SK-N-SH treated with all-trans-retinoic acid at 6 μM for 48 hours (cell line): Measurements from ENCODE around the gene PDZD4.

Experiments
- ATAC-seq: fragments of 200-7000 bp; cut with Tn5 transposase; 3 replicates; pipeline ENCODE4 v1.9.1; 2020; ENCODE audit warnings: mild to moderate bottlenecking, moderate library complexity
- BACH2 ChIP-seq: fragments of 250-450 bp; sonication (Bioruptor Pico); IDR thresholded peaks from 2 replicates; pipeline ENCODE4 v1.9.0; 2021; ENCODE audit warnings: mild to moderate bottlenecking, borderline replicate concordance
- CSDC2 ChIP-seq: fragments of 250-450 bp; sonication (Bioruptor Pico); IDR thresholded peaks from 2 replicates; pipeline ENCODE4 v1.5.0; 2020; ENCODE audit warnings: mild to moderate bottlenecking, moderate library complexity
- ESRRG ChIP-seq: fragments of 250-450 bp; sonication (Bioruptor Pico); IDR thresholded peaks from 2 replicates; pipeline ENCODE4 v1.6.1; 2021; ENCODE audit warnings: mild to moderate bottlenecking
- GLIS3 ChIP-seq: fragments of 250-450 bp; sonication (Bioruptor Pico); IDR thresholded peaks from 2 replicates; pipeline ENCODE4 v1.5.0; 2020; ENCODE audit warnings: mild to moderate bottlenecking, moderate library complexity
- ISL1 ChIP-seq: fragments of 250-450 bp; sonication (Bioruptor Pico); IDR thresholded peaks from 2 replicates; pipeline ENCODE4 v2.1.2; 2022; ENCODE audit warnings: mild to moderate bottlenecking, moderate library complexity
- OSR1 ChIP-seq: fragments of 250-450 bp; sonication (Bioruptor Pico); IDR thresholded peaks from 2 replicates; pipeline ENCODE4 v1.8.0; 2022; ENCODE audit warnings: moderate library complexity, mild to moderate bottlenecking, inconsistent platforms
- PATZ1 ChIP-seq: fragments of 250-450 bp; sonication (Bioruptor Pico); IDR thresholded peaks from 2 replicates; pipeline ENCODE4 v1.8.0; 2020; ENCODE audit warnings: mild to moderate bottlenecking, moderate library complexity, borderline replicate concordance
- RARB ChIP-seq: fragments of 250-450 bp; sonication (Bioruptor Pico); IDR thresholded peaks from 2 replicates; pipeline ENCODE4 v1.8.0; 2021; ENCODE audit warnings: mild to moderate bottlenecking, moderate library complexity
- SNAI2 ChIP-seq: fragments of 250-450 bp; sonication (Bioruptor Pico); IDR thresholded peaks from 2 replicates; pipeline ENCODE4 v1.5.0; 2020; ENCODE audit warnings: mild to moderate bottlenecking, moderate library complexity
- TCF4 ChIP-seq: fragments of 250-450 bp; sonication (Bioruptor Pico); IDR thresholded peaks from 2 replicates; pipeline ENCODE4 v1.8.0; 2021; ENCODE audit warnings: mild to moderate bottlenecking, moderate library complexity, borderline replicate concordance
- TSHZ2 ChIP-seq: fragments of 250-450 bp; sonication (Bioruptor Pico); IDR thresholded peaks from 2 replicates; pipeline ENCODE4 v1.5.0; 2020; ENCODE audit warnings: mild to moderate bottlenecking, moderate library complexity
- ZC3H10 ChIP-seq: fragments of 250-450 bp; sonication (Bioruptor Pico); IDR thresholded peaks from 2 replicates; pipeline ENCODE4 v1.5.1; 2021; ENCODE audit warnings: mild to moderate bottlenecking, moderate library complexity
- ZFP3 ChIP-seq: fragments of 250-450 bp; sonication (Bioruptor Pico); IDR thresholded peaks from 2 replicates; pipeline ENCODE4 v1.5.0; 2020; ENCODE audit warnings: mild to moderate bottlenecking, moderate library complexity
- ZFP30 ChIP-seq: fragments of 450-650 bp; formaldehyde crosslinking; IDR thresholded peaks from 2 replicates; pipeline ENCODE4 v1.5.0; 2022; ENCODE audit warnings: mild to moderate bottlenecking, moderate library complexity
- ZNF565 ChIP-seq: fragments of 450-650 bp; formaldehyde crosslinking; conservative IDR thresholded peaks from 2 replicates; pipeline ENCODE4 v1.5.0; 2020; ENCODE audit warnings: low read depth, mild to moderate bottlenecking, moderate library complexity
- ZNF70 ChIP-seq: fragments of 450-650 bp; formaldehyde crosslinking; IDR thresholded peaks from 2 replicates; pipeline ENCODE4 v1.5.0; 2020; ENCODE audit warnings: mild to moderate bottlenecking, moderate library complexity
- ZNF8 ChIP-seq: fragments of 450-650 bp; formaldehyde crosslinking; IDR thresholded peaks from 2 replicates; pipeline ENCODE4 v1.5.0; 2020; ENCODE audit warnings: mild to moderate bottlenecking, moderate library complexity
- TF ChIP-seq, protein P1 (sequence below): fragments of 250-450 bp; sonication (Bioruptor Pico); IDR thresholded peaks from 2 replicates; pipeline ENCODE4 v1.5.1; 2021; ENCODE audit warnings: mild to moderate bottlenecking, moderate library complexity
- TF ChIP-seq, protein P2 (sequence below): fragments of 250-450 bp; sonication (Bioruptor Pico); IDR thresholded peaks from 2 replicates; pipeline ENCODE4 v1.5.1; 2020; ENCODE audit warnings: low read depth, mild to moderate bottlenecking, moderate library complexity
- TF ChIP-seq, protein P3 (sequence below): fragments of 250-450 bp; sonication (Bioruptor Pico); IDR thresholded peaks from 2 replicates; pipeline ENCODE4 v1.8.0; 2021; ENCODE audit warnings: low read depth, mild to moderate bottlenecking, moderate library complexity, borderline replicate concordance

The PDZD4 gene

DNA sequence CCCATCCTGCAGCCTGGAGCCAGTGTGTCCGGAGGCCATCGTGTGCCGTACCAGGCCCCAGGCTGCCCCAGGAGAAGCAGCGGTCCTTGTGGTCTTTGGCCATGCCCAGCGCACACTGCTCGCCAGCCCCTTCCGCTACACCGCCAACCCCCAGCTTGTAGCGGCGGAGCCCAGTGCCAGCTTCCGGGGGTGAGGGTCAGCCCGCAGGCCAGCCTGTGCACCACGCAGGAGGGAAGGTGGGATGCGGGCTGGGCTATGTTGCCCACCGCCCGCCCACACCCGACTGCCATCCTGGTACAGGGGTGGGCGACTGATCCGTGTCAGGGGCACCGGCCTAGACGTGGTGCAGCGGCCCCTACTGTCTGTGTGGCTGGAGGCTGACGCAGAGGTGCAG lies 57.1 kb downstream of the PDZD4 start:
- no peak for TF ChIP-seq OSR1
- no peak for TF ChIP-seq ZNF565 (CRISPR knock-in tag)
- TF ChIP-seq RARB: no peak
- TF ChIP-seq ZC3H10: no peak
- TF ChIP-seq, protein P1, sequence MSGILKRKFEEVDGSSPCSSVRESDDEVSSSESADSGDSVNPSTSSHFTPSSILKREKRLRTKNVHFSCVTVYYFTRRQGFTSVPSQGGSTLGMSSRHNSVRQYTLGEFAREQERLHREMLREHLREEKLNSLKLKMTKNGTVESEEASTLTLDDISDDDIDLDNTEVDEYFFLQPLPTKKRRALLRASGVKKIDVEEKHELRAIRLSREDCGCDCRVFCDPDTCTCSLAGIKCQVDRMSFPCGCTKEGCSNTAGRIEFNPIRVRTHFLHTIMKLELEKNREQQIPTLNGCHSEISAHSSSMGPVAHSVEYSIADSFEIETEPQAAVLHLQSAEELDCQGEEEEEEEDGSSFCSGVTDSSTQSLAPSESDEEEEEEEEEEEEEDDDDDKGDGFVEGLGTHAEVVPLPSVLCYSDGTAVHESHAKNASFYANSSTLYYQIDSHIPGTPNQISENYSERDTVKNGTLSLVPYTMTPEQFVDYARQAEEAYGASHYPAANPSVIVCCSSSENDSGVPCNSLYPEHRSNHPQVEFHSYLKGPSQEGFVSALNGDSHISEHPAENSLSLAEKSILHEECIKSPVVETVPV (CRISPR knock-in tag): no peak
- no peak for TF ChIP-seq ESRRG (CRISPR knock-in tag)
- no peak for ATAC-seq

GRCh38 chrX:153772316-153773217 lies 57.8 kb downstream of the PDZD4 start:
- no peak for ATAC-seq
- TF ChIP-seq, protein P2, sequence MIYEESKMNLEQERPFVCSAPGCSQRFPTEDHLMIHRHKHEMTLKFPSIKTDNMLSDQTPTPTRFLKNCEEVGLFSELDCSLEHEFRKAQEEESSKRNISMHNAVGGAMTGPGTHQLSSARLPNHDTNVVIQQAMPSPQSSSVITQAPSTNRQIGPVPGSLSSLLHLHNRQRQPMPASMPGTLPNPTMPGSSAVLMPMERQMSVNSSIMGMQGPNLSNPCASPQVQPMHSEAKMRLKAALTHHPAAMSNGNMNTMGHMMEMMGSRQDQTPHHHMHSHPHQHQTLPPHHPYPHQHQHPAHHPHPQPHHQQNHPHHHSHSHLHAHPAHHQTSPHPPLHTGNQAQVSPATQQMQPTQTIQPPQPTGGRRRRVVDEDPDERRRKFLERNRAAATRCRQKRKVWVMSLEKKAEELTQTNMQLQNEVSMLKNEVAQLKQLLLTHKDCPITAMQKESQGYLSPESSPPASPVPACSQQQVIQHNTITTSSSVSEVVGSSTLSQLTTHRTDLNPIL (CRISPR knock-in tag): no peak
- TF ChIP-seq ZNF8 (CRISPR knock-in tag) (no peak), ZFP3 (CRISPR knock-in tag) (no peak), CSDC2 (CRISPR knock-in tag) (no peak), ZNF565 (CRISPR knock-in tag) (no peak), BACH2 (CRISPR knock-in tag) (no peak), TCF4 (CRISPR knock-in tag) (no peak), ISL1 (CRISPR knock-in tag) (no peak), PATZ1 (CRISPR knock-in tag) (no peak)
- TF ChIP-seq, protein P3, sequence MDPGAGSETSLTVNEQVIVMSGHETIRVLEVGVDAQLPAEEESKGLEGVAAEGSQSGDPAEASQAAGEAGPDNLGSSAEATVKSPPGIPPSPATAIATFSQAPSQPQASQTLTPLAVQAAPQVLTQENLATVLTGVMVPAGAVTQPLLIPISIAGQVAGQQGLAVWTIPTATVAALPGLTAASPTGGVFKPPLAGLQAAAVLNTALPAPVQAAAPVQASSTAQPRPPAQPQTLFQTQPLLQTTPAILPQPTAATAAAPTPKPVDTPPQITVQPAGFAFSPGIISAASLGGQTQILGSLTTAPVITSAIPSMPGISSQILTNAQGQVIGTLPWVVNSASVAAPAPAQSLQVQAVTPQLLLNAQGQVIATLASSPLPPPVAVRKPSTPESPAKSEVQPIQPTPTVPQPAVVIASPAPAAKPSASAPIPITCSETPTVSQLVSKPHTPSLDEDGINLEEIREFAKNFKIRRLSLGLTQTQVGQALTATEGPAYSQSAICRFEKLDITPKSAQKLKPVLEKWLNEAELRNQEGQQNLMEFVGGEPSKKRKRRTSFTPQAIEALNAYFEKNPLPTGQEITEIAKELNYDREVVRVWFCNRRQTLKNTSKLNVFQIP (CRISPR knock-in tag): no peak
- TF ChIP-seq, all 23 proteins: peak for 0

- no peak for ATAC-seq
- TF ChIP-seq TSHZ2 (CRISPR knock-in tag) (no peak), GLIS3 (CRISPR knock-in tag) (no peak), ZNF8 (CRISPR knock-in tag) (no peak), RARB (no peak), OSR1 (no peak), ZNF70 (CRISPR knock-in tag) (no peak), ISL1 (CRISPR knock-in tag) (no peak), SNAI2 (CRISPR knock-in tag) (no peak), ZFP30 (CRISPR knock-in tag) (no peak), PATZ1 (CRISPR knock-in tag) (no peak), ZNF565 (CRISPR knock-in tag) (no peak), ZFP3 (CRISPR knock-in tag) (no peak)
- TF ChIP-seq, protein P3 (CRISPR knock-in tag): no peak
- TF ChIP-seq, protein P2 (CRISPR knock-in tag): no peak
Observed at GRCh38 chrX:153771415-153772315, 58.7 kb downstream of the PDZD4 start.
